Prostate gland (tissue), 2 donors: Measurements from ENCODE around the gene FBXL17.

Experiments used
- POLR2A ChIP-seq: fragments of 450-650 bp; IDR thresholded peaks from one replicate; pipeline ENCODE4 v1.6.1; 2016; ENCODE audit warnings: antibody characterized with exemption, mild to moderate bottlenecking
- POLR2AphosphoS5 ChIP-seq: sonication (generic); formaldehyde crosslinking; IDR thresholded peaks from one replicate; pipeline ENCODE4 v1.6.1; 2017; ENCODE audit warnings: antibody characterized with exemption
- TF ChIP-seq, protein P1 (sequence below), 4 experiments: fragments of 200-600 bp in 2 of 4; fragments of 450-650 bp in 2 of 4; sonication (generic) in 2 of 4; IDR thresholded peaks; 1 replicate in 3 of 4; 2 replicates in 1 of 4; pipeline ENCODE4 v1.5.1; 2016 to 2019; ENCODE audit warnings: antibody characterized with exemption in 4 of 4, mild to moderate bottlenecking in 2 of 4, moderate library complexity in 2 of 4

DNA sequence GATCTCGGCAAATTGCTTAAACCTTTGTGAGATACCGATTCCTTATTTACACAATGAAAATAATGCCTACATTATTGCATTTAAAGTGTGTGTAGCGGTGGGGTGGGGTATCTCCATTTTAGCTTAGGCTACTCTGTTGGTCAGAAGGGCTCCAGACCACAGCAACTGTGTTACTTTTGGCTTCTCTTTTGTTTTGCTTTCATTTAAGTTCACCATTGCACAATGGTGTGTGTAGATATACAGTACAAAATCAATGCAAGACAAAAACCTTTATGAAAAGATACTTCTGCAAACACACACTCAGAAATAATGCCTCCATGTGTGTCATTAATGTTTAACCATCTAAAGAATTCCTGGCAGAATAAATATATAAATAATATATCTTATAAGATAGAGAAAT is 279.4 kb downstream of the FBXL17 start:
- TF ChIP-seq POLR2AphosphoS5: no peak
- TF ChIP-seq, protein P1, sequence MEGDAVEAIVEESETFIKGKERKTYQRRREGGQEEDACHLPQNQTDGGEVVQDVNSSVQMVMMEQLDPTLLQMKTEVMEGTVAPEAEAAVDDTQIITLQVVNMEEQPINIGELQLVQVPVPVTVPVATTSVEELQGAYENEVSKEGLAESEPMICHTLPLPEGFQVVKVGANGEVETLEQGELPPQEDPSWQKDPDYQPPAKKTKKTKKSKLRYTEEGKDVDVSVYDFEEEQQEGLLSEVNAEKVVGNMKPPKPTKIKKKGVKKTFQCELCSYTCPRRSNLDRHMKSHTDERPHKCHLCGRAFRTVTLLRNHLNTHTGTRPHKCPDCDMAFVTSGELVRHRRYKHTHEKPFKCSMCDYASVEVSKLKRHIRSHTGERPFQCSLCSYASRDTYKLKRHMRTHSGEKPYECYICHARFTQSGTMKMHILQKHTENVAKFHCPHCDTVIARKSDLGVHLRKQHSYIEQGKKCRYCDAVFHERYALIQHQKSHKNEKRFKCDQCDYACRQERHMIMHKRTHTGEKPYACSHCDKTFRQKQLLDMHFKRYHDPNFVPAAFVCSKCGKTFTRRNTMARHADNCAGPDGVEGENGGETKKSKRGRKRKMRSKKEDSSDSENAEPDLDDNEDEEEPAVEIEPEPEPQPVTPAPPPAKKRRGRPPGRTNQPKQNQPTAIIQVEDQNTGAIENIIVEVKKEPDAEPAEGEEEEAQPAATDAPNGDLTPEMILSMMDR (IDR thresholded peaks at IDR 0.05): no peak
- TF ChIP-seq POLR2A: no peak
